NCI-H1092 treated with DMSO at 0.1 percent for 48 hours (cell line): ENCODE data around the gene MAP4K2.

Source experiments
- DNase-seq: peaks from one replicate; lab custom pipeline; 2025; lab: John Stamatoyannopoulos, UW

Gene MAP4K2

GRCh38 chr11:64754124-64754918 lies 48.7 kb downstream of the MAP4K2 start:
- DNase-seq, result no peak

GRCh38 chr11:64753380-64754123 lies 49.5 kb downstream of the MAP4K2 start:
- no peak for DNase-seq

DNA sequence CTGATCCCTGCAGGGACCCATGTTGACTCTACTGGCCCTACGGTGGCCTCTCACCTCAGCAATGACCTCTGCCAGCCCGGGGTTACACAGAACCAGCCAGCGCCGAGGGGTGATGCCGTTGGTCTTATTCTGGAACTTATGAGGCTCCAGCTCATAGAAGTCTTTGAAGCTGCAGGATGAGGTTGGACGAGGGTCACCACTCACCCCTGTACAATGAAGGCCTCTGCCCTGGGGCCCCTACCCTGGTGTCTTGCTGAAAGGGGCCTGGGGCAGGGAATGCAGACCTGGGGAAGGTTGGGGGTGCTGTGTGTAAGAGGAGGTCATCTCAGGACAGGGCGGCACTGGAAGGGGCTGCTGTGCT lies 50.0 kb downstream of the MAP4K2 start:
- no peak for DNase-seq

DNA sequence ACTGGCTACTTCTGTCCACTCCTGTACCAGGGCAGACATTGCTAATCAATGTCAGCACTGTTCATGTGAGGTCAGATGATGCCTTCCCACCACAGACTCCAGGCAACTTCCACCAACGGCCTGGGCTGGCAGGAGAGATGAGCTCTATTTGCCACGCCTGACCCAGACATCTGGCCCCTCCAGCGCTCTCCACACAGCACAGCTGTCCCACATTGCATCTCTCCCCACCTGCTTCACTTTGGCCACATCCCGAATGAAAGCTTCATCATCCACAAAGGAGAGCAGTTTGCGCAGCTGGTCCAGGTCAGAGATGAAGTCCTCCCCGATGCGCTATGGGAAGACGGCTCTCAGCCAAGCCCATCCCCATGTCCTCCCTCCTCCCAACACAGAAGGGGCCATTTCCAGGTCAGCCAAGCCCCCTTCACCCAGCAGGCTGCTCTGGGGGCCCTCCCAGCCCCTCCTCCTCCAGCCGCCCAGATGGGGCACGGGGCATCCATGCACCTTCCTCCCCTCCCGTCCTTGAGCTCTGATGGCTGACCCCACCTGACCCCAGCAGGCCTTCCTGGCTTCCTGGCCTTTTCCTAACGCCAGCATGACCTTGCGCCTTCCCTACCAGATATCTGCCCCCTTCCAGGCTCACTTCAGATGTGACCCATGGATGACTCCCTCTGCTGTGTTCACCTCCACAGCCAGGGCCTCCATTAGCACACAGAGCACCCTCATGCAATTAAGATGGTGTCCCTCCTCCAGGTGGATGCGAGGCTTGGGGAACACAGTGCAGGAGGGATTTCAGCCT lies 50.6 kb downstream of the MAP4K2 start:
- DNase-seq, result peak; percentile 27

DNA sequence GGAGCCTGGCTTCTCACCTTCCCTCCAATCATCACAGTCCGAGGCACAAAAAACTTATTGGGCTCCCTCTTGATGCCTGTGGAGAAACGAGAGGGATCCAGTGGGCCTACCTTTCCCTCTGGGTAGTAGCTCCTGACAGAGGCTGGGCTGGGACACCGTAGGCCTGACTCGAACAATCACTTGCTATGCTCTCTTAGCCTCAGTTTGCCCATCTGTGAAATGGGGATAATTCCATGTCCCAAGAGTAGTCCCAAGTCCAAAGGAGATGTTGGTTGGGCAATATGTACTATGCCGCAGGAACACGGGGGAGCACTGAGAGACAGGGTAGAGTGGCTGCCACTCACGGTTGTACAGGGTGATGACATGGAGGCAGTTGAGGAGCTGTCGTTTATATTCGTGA lies 51.4 kb downstream of the MAP4K2 start:
- no peak for DNase-seq

GRCh38 chr11:64751136-64751535 lies 51.9 kb downstream of the MAP4K2 start:
- DNase-seq, result no peak

DNA sequence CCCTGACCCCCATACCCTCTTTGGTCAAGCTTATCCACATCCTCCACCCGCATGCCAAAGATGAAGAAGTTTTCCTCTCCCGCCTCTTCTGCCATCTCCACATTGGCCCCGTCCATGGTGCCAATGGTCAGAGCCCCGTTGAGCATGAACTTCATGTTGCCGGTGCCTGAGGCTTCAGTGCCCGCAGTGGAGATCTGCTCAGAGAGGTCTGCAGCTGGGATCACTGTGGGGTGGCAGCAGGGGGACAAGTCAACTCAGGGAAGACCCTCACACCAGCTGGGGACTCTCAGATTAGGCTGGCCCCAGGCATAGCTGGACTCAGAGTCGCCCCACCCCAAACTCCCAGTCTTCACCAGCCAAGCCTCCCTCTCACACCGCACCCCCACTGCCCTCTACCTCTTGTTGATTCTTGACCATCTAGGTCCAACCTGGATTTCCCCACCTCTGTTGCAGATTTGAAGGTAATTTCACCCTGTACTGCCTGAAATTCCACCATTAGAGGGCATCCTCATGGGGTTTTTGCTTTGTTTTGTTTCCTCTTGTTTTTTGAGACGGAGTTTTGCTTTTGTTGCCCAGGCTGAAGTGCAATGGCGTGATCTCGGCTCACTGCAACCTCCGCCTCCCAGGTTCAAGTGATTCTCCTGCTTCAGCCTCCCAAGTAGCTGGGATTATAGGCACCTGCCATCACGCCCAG lies 52.5 kb downstream of the MAP4K2 start:
- DNase-seq, result no peak

GRCh38 chr11:64747961-64748665 lies 54.9 kb downstream of the MAP4K2 start:
- DNase-seq, result no peak

DNA sequence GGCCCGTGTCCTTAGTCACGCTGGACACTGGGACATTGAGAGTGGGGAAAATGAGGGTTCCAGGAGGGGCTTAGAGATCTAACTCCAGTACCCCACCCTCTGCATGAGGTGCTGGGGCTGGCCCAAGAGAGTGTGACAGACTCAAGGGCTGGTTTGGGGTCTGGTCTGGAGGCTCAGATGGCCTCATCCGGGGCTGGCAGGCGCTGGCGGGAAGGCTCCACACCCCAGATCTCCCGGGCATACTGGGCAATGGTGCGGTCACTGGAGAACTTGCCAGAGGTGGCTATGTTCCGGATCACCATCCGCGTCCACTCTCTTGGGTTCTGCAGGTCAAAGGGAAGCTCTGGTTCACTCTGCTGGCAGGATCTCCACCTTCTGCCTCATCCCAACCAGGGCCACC lies 56.5 kb downstream of the MAP4K2 start:
- DNase-seq, result no peak

DNA sequence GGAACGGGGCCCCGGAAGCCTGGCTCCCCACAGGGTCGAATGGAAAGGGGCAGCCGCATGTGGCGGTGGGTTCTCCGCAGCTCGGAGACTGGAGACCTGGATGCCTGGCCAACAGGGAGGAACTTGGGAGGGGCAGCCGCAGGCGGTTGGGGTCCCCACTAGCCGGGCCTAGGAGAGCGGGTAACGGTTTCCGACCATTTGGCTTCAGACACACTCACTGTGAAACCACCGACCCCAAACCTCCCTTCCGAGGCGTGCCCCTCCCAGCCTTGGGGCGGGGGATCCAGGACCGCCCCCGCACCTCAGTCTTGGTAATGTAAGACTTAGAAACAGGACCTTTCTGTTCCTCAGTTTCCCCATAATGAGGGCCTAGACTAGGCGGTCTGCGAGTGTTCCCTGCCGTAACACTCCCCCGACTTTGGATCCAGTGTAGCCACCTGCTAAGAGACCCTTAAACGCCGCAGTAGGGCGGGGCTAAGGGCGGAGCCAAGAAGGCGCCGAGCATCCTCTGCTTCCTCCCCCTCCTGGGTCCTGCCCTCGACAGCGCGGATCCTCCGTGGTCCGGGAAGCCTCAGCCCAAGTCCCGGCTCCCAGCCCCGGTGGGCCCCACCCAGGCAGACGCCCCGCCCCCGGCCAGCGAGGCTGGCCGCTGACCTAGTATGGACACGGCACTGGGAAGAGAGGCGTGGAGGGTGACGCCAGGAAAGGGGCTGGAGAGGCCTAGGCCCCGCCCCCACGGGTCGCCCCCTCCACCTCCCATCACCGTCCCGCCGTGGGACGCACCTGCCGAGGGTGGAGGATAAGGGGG lies 57.3 kb downstream of the MAP4K2 start:
- no peak for DNase-seq

DNA sequence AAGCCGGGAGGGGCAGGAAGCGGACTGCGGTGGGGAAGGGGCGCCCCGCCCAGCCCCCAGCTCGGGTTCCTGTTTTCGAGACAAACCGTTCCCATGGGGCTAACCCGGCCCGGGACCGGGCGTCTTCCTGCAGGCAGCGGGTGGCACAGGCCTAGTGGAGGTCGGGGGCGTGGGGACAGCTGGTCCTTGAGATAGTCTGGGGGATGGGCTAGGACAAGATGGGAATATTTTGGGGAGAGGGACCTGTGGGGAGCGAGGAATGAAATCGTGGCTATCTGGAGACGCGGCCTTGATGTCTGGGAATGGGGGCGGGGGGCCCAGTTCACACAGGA lies 57.9 kb downstream of the MAP4K2 start:
- DNase-seq, result no peak

- DNase-seq, result no peak
These were observed 58.3 kb downstream of the MAP4K2 start for GRCh38 chr11:64744544-64745188.

DNA sequence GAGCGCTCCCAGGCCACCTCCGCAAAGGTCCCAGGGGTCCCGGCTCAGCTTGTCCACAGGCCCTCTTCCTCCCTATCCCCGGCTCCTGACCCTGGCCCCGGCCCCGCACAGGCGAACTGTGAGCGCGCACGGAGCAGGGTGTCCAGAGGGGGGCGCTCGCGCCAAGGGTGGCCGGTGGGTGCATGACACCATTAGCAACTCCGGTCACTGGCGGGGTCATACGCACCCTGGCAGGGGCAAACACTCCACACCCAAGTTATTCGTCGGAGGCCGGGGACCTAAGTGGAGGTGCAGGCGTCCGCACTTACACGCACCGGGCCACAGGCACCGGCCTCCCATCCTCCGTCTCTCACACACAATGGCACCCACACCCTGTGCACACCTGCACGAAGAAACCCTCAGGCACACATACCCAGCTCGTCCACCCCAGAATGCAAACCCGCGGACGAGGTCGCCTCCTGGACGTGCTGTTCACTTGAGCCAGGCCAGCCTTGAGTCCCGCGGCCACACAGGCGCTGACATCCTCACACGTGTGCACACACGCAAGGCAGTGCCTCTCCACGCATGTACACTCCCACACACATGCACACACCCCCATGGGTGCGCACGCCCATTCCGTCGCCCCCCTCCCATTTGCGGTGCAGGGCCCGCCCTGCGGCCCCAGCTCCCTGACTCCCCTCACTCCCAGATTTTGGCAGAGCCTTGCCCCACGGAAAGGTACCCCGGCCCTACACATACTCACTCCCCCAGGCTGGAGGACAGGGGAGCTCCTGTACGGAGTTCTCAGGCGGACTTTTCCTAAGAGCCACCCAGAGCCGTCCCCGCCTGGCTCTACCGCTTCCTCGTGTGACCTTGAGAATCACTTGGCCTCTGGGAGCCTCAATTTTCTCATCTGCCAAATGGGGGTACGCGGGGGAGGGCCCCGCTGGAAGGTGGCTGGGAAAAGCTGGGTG lies 59.1 kb downstream of the MAP4K2 start, which contains the start of gene RASGRP2:
Gene RASGRP2 (minus strand): TSS at position 552 of the 953 bp plus-strand sequence. CDS start 1,276 bp downstream, outside the sequence.
- DNase-seq, result no peak

- no peak for DNase-seq
These were observed 60.0 kb downstream of the MAP4K2 start for GRCh38 chr11:64742889-64743590.

GRCh38 chr11:64742087-64742888 lies 60.7 kb downstream of the MAP4K2 start:
- DNase-seq, result no peak

DNA sequence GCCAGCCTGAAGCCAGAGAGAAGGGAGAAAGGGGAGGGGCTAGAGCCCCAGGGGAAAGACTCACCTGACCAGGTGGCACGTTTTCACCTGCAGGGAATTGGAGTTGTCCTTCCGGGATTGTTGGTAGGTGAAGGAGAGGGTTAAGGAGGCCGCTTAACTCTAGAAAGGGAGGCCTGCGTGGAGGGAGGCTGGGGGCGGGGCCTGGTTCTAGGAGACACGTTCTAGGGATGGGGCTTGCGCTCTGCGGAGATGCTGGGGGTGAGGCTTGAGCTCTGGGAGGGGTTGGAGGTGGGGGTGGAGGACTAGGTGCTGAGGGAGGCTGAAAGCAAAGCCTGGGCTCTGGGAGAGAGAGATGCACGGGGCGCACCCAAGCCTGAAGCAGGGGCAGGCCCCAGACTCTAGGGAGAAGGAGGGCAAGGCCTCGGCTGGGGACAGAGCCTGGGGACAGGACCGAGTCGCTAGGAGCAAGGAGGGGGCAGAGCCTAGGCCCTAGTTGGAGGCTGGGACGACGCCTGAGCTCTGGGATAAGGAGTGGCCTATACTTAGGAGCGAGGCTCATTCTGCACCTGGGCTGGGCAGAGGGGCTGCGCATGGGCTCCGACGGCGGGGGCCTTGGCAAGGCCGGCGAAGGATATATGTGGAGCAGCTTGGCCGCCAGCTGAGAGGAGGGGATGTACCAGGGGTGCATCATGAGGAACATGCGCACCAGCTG lies 61.5 kb downstream of the MAP4K2 start:
- DNase-seq, result no peak

DNA sequence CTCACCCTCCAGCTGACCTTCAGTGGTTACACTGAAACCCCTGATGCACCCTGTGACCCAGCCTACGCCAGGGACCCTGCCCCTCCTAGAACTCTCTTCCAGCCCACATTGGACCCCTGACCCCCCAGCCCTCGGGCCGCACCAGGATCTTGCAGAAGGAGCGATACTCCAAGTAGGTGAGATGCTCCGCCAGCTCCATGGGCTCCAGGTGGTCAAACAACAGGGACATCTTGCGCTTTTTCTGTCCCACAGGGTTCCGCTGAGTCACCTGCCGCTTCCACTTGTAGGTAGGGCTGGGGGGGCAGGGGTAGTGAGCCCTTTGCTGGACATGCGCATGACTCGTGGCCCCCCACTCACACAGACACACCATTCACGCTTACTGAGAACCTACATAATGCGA lies 63.1 kb downstream of the MAP4K2 start:
- no peak for DNase-seq
